ENCODE measurements around the gene SMAD4.
"Not testable (repeated sequence)": the region's sequence is repeated elsewhere in the genome, so short reads cannot be mapped to it uniquely, and the experiment has no call there.

The SMAD4 gene

DNA sequence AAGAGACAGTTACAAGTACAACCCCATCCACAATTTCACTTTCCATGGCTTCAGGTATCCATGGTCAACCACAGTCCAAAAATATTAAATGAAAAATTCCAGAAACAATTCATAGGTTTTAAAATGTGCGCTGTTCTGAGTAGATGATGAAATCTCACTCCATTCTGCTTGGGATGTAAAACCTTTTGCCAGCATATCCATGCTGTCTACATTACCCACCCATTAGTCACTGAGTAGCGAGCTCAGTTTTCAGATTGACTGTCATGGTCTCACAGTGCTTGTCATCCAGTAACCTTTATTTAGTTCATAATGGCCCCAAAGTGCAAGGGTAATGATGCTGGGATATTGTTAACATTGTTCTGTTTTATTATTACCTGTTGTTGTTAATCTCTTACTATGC, 40.5 kb downstream of the SMAD4 start:
- DNase-seq (ENCODE audit: low spot score): no peak

GRCh38 chr18:51072586-51073313, 42.7 kb downstream of the SMAD4 start:
- DNase-seq (ENCODE audit: low spot score): no peak

- DNase-seq (ENCODE audit: low spot score): peak; percentile 86
Observed at GRCh38 chr18:51074605-51075004, 44.6 kb downstream of the SMAD4 start.

- no peak for DNase-seq (ENCODE audit: low spot score)
Observed at GRCh38 chr18:51076503-51076902, 46.5 kb downstream of the SMAD4 start.

DNA sequence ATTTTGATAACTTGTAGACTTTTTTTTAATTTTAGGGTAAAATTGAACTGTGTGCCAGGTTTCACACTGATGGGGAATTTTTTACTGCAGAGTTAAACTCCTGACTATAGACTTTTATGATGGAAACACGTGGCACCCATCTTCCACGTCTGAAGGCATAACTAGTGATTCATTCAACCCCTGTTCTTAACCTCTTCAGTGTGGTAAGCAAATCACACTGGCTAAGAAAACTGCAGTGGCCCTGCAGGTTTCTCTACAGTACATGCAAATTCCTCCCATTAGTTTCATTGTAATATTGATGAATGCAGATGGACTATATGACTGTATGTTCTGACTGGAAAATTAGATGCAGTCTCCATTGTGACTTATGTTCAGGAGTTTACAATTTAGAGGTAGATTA, 47.2 kb downstream of the SMAD4 start:
- DNase-seq (ENCODE audit: low spot score): no peak

DNA sequence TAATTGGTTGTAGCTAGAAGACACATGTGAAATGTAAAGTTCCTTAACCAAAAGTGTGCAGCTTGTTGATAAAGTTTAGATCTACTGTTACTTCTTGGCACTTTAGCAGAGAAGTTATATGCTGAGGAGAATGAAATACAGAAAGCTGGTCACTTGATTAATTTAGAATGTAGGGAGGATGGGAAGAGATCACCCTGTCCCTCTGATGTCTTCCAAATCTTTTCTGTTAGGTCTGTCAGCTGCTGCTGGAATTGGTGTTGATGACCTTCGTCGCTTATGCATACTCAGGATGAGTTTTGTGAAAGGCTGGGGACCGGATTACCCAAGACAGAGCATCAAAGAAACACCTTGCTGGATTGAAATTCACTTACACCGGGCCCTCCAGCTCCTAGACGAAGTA, 48.0 kb downstream of the SMAD4 start:
- DNase-seq (ENCODE audit: low spot score): no peak

GRCh38 chr18:51082571-51083267, 52.7 kb downstream of the SMAD4 start:
- DNase-seq (ENCODE audit: low spot score): no peak

DNA sequence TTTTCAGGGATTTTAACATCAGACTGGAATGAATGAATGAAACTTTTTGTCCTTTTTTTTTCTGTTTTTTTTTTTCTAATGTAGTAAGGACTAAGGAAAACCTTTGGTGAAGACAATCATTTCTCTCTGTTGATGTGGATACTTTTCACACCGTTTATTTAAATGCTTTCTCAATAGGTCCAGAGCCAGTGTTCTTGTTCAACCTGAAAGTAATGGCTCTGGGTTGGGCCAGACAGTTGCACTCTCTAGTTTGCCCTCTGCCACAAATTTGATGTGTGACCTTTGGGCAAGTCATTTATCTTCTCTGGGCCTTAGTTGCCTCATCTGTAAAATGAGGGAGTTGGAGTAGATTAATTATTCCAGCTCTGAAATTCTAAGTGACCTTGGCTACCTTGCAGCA, 53.4 kb downstream of the SMAD4 start:
- DNase-seq (ENCODE audit: low spot score): no peak

DNA sequence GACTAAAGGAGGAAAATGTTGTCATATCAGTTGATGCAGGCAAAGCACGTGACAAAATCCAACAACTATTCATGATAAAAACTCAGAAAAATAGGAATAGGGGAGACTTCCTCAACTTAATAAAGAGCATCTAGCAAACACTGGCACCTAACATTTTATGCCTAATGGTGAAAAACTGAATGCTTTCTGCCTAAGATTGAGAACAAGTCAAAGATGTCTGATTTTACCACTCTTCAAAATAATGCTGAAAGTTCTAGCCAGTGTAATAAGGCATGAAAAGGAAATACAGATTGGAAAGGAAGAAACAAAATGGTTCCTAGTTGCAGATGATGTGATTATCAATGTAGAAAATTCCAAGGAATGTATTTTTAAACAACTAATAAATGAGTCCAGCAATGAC, 58.4 kb downstream of the SMAD4 start:
- no peak for DNase-seq (ENCODE audit: low spot score)

- peak; percentile 30 for DNase-seq (ENCODE audit: low spot score)
Observed at GRCh38 chr18:51089691-51090090, 59.7 kb downstream of the SMAD4 start.

DNA sequence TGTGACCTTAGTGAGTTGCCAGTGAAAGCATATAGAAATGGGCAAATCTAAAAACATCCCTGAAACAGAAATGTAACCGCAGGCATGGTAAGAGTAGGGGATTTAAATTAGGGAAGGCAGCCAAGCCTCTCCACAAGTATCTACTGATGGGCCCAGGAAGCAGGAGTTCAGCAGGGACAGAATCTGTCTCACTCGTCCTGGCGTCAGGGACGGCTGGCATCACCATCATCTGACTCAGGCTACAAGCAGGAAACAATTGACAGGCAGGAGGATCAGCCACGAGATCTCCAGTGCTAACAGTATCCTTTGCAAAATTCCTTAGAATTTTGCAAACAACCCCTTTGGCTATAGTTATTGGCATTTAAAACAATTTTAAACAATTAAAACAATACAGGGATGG, 61.3 kb downstream of the SMAD4 start:
- no peak for DNase-seq (ENCODE audit: low spot score)

GRCh38 chr18:51092117-51092516, 62.1 kb downstream of the SMAD4 start:
- DNase-seq (ENCODE audit: low spot score): no peak

GRCh38 chr18:51092967-51093366, 63.0 kb downstream of the SMAD4 start:
- not testable (repeated sequence) for DNase-seq (ENCODE audit: low spot score)

DNA sequence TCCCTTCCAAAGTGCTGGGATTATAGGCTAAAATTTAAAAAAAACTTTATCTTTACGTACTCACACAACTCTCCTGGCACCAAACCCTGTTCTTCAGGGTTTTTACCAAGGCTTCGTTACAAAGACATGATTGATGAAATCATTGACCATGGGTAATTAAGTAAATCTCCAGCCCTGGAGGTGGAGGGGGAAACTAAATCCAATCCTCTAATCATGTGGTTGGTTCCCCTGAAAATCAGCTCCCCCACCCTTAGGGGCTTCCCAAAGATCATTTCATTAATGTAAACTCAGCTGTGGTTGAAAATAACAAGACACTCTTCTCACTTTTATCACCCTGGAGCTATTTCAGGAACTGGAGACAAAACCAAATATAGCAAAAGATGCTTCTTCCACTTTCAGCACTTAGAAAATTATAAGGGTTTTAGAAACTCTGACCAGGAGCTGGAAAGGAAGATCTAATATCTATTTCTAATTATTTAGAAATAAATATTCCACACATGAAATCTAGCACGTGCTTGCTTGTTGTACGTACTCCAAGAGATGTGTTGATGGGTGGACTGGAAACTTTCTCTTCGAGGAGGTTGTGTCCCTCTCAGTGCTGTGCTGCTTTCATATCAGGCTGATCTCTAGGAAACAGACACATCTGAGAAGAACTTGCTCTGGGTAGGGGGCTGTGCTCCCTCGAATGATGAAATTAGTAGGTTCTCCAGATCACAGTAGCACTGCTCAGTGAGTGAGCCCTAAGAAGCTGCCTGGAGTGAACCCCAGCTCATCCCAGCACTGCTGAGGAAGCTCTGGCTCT, 67.2 kb downstream of the SMAD4 start:
- DNase-seq (ENCODE audit: low spot score): no peak

GRCh38 chr18:51098082-51098481, 68.1 kb downstream of the SMAD4 start:
- no peak for DNase-seq (ENCODE audit: low spot score)

GRCh38 chr18:51098513-51098912, 68.5 kb downstream of the SMAD4 start:
- no peak for DNase-seq (ENCODE audit: low spot score)

DNA sequence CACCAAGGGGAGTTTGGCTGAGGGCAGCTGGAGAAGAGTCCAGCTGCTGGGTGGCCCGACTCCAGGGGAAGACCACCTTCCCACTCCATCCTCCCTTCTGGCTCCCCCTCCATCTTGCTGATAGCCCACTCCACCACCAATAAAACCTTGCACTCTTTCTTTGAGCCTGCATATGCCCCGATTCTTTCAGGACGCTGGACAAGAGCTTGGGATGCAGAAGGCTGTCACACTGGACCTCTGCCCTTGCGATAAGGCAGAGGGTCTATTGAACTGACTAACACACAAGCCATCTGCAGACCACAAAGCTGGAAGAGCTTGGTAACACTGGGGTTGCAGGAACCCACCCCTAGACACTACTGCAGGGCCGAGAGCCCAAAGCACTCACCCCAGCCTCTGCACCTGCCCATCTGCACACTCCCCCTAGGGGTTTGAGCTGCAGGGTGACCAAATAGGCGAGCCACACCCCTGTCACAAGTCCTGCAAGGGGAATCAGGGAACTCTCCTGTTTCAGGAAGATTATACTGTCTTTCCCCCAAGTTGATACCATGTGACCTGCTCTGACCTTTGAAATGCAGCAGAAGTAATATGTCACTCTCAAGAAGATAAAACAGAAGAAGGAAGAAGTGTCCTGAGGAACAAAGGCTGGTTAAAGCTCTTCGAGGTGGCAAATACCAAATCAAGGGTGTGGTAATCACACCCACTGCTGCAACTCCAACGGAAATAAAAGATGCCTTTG, 70.5 kb downstream of the SMAD4 start:
- no peak for DNase-seq (ENCODE audit: low spot score)

DNA sequence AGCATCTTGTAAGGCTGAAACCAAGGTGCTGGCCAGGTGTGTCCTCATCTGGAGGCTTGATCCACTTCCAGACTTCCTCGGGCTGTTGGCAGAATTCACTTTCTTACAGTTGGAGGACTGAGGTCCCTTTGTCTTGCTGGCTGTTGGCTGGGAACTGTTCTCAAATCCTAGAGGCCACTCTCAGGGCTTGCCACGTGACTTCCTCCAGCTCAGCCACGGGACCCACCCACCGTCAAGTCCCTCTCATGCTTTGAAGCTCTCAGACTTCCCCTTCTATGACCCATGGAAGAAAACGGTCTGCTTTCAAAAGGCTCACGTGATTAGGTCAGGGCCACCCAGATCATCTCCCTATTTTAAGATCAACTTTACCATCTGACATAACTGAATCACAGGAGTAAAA, 77.1 kb downstream of the SMAD4 start:
- DNase-seq (ENCODE audit: low spot score): no peak

DNA sequence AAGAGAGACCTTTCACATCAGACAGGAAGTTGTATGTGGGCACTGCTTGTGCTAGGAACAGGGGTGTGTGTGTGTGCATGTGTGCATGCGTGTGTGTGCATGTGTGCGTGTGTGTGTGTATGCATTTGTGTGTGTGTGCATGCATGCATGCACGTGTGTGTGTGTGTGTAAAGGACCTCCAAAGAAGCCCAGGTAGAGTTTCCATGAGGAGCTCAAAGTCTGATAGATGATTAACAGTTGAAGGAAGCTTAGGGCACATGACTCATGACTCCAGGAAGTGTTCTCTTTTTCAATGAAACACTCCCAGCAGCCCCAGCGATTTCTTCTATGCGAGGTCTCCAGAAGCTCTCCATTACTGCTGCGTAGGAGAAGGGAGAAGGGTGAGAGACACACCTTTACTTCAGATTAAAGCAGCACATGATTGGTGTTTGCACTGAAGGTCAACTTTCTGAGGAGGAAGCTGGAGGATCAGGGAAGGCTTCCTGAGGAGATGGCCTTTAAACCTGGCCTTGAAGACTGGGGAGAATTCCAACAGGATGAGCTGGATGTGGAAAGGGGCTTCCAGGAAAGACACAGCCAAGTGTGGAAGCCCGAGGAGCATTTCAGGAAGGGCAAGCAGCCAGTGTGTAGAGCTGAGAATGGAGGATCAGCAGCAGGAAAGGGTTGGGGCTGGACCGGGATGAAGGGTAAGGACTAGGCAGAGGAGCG, 77.7 kb downstream of the SMAD4 start:
- DNase-seq (ENCODE audit: low spot score): no peak

- DNase-seq (ENCODE audit: low spot score): no peak
Observed at GRCh38 chr18:51108330-51108729, 78.3 kb downstream of the SMAD4 start.

- DNase-seq (ENCODE audit: low spot score): peak; percentile 75
Observed at GRCh38 chr18:51110073-51110797, 80.2 kb downstream of the SMAD4 start.
